Retina (tissue), 1 donor: ENCODE data around the gene NEO1.

Experiments used
- DNase-seq: peaks from one replicate; pipeline ENCODE4 v3.0.0-alpha.2; 2016

NEO1 gene, protein sequence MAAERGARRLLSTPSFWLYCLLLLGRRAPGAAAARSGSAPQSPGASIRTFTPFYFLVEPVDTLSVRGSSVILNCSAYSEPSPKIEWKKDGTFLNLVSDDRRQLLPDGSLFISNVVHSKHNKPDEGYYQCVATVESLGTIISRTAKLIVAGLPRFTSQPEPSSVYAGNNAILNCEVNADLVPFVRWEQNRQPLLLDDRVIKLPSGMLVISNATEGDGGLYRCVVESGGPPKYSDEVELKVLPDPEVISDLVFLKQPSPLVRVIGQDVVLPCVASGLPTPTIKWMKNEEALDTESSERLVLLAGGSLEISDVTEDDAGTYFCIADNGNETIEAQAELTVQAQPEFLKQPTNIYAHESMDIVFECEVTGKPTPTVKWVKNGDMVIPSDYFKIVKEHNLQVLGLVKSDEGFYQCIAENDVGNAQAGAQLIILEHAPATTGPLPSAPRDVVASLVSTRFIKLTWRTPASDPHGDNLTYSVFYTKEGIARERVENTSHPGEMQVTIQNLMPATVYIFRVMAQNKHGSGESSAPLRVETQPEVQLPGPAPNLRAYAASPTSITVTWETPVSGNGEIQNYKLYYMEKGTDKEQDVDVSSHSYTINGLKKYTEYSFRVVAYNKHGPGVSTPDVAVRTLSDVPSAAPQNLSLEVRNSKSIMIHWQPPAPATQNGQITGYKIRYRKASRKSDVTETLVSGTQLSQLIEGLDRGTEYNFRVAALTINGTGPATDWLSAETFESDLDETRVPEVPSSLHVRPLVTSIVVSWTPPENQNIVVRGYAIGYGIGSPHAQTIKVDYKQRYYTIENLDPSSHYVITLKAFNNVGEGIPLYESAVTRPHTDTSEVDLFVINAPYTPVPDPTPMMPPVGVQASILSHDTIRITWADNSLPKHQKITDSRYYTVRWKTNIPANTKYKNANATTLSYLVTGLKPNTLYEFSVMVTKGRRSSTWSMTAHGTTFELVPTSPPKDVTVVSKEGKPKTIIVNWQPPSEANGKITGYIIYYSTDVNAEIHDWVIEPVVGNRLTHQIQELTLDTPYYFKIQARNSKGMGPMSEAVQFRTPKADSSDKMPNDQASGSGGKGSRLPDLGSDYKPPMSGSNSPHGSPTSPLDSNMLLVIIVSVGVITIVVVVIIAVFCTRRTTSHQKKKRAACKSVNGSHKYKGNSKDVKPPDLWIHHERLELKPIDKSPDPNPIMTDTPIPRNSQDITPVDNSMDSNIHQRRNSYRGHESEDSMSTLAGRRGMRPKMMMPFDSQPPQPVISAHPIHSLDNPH (N-terminal part only)

DNA sequence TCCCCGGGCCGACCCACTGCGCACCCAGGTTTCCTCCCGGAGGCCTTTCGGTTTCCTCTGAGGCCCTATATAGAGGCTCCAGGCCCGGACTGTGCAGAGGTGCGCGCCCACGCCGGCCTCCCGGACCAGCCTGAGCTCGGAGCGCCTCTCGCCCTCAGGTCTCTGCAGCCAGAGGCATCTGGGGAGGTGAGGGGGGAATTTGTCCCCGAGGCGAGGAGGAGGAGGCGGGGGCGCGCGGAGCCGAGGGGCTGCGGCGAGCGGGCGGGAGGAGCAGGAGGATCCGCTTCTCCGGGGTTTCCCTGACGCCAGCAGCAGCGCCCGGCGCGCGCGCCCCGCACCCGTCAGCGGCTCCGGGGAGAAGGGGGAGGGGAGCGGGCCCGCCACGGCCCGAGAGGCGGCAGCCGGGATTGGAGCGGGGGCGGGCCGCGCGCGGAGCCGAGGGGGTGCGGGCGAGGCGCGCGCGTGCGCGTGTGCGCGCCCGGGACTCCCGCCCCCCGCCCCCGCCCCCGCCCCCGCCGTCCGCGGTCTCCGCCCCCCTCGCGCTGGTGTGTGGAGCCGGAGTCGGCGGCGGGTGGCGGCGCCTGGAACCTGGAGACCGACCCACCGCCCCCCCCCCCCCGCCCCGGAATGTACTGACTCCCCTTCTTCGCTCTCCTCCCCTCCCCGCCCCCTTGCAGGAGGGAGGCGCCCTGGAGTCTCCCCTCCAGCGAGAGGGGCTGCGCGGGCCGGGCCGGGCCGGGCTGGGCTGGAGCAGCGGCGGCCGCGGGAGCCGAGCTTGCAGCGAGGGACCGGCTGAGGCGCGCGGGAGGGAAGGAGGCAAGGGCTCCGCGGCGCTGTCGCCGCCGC, at the start of gene NEO1:
Gene NEO1, plus strand, starts transcription at position 657 of the 846 bp plus-strand sequence. CDS start 213 bp downstream, outside the sequence.
- peak; percentile 94 for DNase-seq

DNA sequence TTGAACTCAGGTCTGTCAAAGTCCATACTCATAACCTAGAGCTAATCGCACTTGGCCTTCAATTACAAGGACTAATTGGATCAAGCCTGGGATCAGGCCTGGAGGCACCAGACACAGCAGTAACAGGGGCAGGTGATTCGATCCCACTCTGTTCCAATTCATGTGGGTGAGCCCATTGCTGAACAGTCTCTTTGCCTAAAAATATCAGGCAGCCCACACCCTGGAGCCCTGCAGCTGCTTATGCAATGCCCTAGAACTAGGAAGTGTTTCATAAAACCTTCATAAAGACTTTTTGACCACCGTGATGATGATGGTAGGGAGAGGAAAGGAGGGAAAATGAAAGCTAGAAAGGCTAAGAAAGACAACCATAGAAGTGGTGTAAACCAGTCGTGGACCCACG, 47.8 kb upstream of the NEO1 start:
- DNase-seq: no peak

DNA sequence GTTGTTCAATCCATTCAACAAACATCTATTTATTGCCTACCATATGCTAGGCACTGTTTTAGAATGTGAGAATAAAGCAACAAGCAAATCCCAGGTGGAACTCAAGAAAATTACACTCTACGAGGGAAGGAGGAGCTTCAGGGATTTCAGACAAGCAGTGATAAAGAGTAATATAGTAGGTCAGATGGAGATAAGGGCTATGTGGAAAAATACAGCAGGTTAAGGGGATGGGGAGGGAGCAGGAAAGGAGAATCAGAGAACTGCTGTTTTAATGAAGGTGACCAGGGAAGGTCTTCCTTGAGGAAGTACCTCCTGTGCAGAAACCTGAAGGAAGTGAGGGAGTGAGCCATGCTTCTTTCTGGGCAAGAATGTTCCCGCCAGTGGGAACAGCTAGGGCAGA, 47.2 kb upstream of the NEO1 start:
- no peak for DNase-seq

DNA sequence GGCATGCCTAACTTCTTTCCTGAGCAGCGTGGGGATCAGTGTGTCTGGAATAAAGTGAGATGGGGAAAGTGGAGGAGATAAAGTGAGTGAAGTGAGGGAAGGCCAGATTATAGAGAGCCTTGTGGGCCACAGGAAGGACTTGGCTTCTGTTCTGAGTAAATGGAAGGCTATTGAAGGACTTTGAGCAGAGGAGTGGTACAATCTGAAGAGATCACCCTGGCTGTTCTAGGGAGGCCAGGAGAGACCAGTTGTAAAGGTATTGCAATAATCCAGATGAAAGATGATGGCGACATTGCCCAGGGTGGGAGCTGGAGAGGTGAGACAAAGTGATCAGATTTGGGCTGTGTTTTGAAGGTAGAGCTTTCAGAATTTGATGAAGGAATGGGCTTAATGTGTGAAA, 46.8 kb upstream of the NEO1 start:
- no peak for DNase-seq

DNA sequence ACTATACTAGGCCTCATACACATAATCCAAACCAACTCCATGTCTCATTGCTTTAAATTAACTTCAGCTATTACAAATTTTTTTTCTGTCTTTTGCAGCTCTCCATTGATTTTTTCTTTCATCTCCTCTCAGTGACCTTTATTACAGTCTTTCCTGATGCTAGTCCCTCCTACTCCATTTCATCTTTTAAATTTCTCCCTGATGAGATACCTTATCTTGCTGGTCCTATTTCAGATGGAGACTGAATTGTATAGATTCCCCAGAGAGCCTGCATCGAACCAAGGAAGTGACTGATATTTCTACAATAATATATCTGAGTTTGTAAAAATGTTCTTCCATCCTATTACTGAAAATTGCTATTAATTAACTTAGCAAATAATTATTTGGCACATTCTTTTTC, 45.7 kb upstream of the NEO1 start:
- no peak for DNase-seq

DNA sequence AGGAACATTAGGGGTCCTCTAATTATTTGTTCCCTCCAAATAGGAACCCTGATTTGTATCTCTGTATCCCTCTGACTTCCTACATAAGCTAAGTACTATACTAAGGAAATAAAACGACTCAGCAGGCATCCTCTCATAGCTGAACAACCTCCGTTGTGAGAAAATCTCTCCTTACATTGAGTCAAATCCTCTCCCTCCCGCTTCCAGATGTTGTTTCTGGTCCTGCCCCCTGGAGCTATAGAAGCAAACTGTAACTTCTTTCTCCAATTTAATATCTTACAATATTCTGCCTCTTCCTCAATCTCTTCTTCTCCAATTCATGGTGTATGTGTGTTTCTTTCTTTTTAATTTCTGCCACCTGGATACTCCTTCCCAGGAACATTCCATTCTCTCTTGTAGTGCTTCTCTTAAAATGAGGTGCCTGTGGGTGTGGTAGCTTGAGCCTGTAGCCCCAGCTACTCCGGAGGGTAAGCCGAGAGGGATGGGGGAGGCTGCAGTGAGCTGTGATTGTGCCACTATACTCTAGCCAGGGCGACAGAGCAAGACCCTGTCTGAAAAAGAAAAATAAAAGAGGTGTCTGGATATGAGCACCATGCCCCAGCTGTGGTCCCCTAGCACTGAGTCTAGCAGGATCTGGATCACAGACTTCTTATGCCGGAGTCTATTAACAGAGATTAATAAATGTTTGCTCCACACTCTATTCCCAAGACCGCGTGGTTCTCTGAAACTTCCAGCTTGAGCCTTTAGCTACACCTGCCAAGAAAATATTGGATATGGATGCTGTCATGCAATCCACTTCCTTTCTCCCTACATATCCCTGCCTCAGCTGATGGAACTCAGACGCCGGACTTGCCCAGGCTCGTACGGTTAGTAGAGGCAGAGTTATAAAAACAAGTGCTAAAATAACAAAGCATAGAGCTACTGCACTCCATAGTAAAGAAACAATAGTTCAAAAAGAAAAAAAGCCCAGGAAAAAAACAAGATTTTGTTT, 42.9 kb upstream of the NEO1 start:
- DNase-seq: no peak

DNA sequence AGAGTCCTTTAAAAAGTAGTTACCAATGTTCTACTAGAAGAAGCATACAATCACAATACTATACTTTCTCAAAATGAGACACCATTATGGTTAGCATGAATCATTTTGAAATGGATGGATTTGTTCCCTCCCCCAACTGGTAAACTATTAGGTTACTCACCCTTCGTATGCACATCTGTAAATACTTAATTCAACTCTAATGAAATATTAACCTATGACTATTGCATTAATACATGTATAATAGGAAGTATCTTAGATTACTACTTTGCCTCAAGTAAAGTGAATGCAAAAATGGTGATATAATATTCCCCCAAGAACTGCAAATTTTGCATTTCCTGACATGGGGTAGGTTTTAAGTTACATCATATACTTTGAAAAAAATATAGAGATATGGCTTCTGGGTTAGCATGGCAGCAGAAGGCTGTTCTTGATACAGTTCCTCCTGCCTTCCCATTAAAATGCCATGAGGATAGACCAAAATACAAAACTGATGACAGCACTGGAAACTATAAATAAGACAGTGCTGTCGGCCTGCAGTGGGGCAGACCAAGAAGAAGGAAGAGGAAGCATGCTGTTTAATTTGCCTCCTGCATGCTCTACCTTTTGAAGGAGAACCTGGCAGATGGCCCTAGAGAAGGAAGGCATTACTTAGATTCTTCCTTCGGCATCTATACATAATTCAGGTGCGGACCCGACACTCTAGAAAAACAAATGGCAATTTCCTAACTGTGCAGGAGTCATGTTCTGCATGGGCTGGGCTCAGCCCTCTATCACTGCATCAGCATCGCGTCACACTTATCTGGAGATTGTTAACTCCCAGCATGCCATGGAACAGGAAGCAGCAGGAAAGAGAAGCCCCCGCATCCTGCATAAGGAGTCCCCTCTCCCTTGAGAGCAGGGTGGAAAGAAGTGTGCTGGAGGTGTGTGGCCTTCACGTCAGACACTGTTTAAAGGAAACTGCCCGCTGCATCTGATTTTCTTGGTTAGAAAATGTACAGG, 41.8 kb upstream of the NEO1 start:
- no peak for DNase-seq

DNA sequence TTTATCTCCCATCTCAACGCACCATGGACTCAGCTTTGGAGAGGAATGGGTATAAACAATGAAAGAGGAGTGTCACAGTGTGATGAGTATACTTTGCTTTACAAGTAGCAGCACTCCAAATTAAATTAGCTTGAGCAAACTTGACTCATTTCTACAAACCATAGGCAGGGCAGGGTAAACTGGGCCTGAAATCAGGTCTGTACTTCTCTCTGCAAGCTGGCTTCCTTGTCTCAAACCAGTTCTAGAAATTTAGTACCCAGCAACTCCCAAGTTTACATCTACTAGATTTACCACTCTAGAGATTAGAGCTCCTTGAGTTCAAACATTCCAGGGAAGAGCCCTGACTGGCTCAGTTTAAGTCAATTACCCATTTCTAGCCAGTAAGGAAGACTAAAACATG, 37.4 kb upstream of the NEO1 start:
- no peak for DNase-seq

DNA sequence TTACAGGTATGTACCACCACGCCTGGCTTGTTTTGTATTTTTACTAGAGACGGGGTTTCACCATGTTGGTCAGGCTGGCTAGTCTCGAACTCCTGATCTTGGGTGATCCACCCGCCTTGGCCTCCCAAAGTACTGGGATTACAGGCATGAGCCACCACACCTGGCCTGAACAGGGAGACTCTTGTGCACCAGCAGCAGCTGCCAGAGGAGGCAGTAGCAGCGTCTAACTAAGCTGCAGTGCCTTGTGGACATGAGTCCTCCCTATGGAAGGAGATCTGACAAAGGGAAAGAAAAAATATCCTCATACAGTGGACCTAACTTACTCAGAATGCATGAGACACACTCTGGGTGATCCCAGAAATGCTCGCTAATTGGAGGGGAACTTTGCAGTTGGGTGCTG, 36.8 kb upstream of the NEO1 start:
- DNase-seq: no peak

DNA sequence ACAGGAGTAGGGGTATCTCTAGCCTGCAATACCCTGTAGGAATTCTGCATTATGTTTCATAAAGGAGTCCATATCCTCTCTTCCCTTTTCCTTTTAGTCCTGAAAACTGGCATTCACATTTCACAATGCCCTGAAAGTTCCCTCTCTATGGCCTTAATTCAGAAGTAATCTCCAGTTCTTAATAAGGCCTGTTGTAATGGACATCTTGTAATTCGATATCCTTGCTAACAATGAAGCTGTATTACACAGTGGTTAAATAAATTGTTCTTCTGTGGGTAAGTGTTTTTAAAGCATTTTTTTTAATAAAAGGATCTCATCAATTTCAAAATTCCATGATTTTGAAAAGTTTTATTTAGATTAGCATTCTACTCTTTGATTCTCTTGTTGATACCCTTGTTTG, 34.3 kb upstream of the NEO1 start:
- DNase-seq: no peak

DNA sequence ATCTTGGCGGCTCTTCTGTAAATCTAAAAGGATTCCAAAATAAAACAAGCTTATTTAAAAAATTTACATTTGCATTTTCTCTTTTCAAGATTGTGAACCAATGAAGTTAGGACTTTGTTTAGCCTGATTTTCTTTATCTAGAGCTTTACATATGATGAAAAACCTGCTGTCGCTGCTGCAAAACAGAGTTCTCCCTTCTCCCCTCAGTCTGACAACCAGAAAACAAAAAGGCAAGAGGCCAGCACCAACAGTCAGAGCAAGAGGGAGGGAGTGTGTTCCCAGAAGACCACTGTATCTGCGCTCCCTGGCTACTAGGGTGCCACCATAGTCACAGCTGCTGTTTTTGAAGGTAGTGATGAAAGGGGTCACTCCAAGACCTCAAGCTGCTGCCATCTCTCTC, 33.1 kb upstream of the NEO1 start:
- DNase-seq: no peak

DNA sequence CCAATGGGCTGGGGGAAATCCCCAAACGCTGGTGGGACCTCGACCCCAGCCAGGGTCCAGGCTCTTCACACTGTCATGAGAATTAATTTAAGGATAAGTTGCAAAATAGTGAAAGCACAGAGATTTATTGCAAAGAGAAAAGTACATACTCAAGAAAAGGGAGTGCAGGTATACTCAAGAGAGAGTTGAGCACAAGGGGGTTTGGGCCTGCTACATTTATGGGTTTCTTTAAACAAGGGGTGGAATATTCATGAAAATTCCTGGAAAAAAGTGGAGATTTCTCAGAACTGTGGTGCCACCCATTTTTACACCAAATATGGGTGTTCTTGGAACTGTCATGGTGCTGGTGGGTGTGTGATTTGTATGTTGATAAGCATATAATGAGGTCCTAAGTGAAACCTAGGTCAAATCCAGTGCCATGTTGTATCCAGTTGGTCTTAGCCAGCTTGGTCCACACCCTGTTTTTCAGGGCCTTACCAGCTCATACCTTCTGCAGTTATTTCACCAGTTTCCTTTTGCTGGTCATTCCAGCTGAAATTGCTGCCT, 32.6 kb upstream of the NEO1 start:
- no peak for DNase-seq

DNA sequence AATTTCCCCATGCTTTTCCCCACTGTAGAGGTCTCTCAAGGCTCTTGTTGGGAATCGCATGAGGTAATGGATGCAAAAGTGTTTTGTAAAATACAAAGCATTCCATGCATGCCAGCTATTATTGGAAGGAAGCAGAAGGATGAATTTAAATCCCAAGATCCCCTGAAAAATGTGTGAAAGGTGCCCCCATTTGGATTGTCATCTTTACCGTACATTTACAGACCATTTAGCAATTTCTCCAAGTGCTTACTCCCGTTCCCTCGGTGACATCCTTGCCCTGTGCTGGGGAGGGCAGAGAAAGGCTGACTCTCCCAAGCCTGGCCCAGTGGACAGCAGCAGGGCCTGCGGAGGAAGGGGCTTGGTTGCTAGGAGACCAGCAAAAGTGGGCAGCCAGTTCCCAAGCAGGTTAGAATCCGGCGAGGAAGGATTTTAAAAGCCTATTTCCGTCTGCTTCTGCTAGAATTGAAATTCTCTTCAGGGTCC, 31.1 kb upstream of the NEO1 start:
- peak; percentile 80 for DNase-seq

DNA sequence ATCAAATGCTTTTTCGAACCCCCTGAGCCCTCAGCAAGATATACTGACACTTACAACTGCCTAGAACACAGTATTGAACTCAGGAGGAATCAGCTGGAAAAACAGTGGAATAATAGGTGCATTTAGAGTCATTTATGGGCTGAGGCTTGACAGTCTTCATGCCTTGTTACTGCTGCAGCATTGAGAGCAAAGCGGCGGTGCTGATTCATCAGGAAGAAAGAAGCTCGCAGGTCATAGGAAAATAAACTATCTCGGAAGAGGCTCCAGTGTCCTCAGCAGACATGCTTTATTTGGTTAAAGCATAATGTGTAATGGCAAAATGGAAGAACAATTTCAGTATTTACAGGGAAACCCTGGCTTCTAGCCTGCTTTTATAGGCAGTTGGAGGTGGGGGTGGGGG, 30.1 kb upstream of the NEO1 start:
- peak; percentile 52 for DNase-seq

DNA sequence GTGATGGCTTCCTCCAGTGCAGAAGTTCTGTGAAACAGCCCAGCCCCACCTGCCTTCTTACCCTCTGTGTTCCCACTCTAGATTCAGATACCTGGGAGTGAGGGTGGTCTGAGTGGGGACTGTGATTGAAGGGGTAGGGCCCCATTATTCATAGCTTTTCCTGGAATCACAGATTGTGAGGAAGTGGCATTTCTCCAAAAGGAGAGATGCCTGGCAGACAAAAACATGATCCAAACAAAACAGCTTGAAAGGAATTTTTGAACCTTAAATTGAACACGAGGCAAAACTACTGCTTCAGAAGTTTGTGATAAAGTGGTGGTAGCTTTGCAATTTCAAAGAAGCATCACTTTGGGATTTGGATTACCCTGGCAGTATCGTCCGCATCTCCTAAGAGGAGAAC, 29.2 kb upstream of the NEO1 start:
- no peak for DNase-seq

DNA sequence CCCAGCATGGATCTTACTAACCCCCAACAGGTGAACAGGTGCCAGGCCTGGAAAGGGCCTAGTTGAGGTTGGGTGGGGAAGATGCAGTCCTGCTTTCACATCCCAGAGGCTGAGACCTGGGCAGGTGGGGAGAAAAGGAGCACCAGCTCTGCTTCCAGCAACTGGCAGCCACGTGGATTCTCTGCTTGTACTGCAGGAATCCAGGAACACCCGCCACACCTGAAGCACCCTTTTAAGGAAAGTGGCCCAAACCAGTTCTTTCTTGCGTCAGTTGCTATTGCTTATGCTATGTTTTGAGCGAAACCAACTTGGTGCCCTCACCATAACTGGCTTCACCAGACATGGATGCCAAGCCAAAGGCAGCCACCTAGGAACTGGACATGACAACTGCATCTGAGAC, 28.1 kb upstream of the NEO1 start:
- DNase-seq: no peak

DNA sequence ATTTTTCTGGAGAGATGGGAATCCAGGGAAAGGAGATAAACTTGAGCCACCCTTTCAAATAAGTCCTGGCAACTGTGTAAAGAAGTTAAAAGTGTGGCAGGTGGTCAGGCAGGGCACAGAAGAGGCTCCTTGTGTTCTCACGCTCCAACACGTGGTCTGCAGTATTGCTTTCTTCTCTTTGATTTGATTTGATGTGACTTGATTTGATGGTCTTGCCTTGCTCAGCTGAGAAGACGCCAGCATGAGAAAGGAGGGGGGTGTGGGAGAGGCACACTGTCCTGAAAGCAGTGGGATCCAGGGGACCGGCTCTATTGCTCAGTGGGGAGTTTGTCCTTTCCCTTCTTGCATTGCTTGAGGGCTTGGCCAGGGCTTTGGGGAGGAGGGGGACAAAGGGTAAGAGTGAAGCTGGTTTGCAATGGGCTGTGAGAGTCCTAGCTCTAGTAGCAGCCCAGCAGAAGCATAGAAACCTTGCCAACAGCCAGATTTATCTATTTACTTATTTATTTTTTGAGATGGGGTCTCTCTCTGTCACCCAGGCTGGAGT, 25.7 kb upstream of the NEO1 start:
- peak; percentile 85 for DNase-seq

DNA sequence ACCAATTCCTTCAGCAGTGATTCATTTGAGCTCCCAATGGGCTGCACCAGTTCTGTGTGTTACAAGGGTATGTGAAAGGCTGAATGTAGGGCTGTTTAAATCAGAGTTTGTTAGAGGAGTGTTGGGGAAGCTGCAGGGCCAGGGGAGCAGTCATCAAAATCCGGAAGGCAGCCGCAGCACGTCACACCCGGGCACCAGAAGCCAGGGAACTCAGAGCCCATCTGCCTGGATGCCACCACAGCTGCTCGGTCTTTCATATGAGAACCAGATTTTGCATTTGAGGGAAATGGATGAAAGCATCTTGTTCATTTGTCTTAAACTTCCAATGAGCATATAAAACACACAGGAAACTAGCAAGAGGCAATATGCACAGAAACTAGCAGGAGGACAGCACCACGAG, 24.2 kb upstream of the NEO1 start:
- DNase-seq: no peak
